ENCODE measurements around the gene GLIS1.

- TF ChIP-seq EZH2 (IDR thresholded peaks at IDR 0.05; ENCODE audit: insufficient read depth, low read length) (no peak), CTCF (IDR thresholded peaks at IDR 0.05; ENCODE audit: insufficient read depth, low read depth, low read length) (no peak)
These were observed 157.5 kb downstream of the GLIS1 start for GRCh38 chr1:53581476-53581875.
